Measurements from ENCODE around the gene NFAM1.

The NFAM1 gene

GRCh38 chr22:42365111-42365865 lies 66.9 kb downstream of the NFAM1 start:
- Histone ChIP-seq H3K9me2 (replicated peaks; ENCODE audit: low read depth, low read length) (no peaks in the 10 kb centered on the region), H3K79me2 (ENCODE audit: insufficient read depth, low read length) (no peaks in the 10 kb centered on the region), H2AFZ (ENCODE audit: low read length) (no peak overlapping the region; the same call in 1 of the 2 replicates), H4K20me1 (ENCODE audit: insufficient read depth, low read length, poor library complexity, severe bottlenecking) (no peaks in the 10 kb centered on the region), H3K9ac (ENCODE audit: low read depth, low read length, poor library complexity, severe bottlenecking) (no peak overlapping the region), H3K36me3 (ENCODE audit: insufficient read depth, low read length) (no peaks in the 10 kb centered on the region), H3K4me3 (ENCODE audit: low read length, poor library complexity, severe bottlenecking) (no peak overlapping the region), H3F3A (ENCODE audit: low read depth) (no peaks in the 10 kb centered on the region), H3K4me2 (ENCODE audit: low read depth, low read length, poor library complexity, severe bottlenecking) (peak overlapping the region; percentile 5), H3K9me3 (ENCODE audit: insufficient read depth, low read depth, low read length) (no peaks in the 10 kb centered on the region), H3K4me1 (ENCODE audit: insufficient read depth, low read length, poor library complexity, severe bottlenecking) (peaks cover 21% of the 10 kb centered on the region), H3K27me3 (ENCODE audit: insufficient read depth, low read length, poor library complexity, severe bottlenecking) (no peaks in the 10 kb centered on the region)
- TF ChIP-seq EZH2phosphoT487 (IDR thresholded peaks at IDR 0.05; ENCODE audit: borderline replicate concordance) (no peak), CTCF (conservative IDR thresholded peaks at IDR 0.05; ENCODE audit: low read length) (no peak)

- Histone ChIP-seq H3K79me2 (ENCODE audit: insufficient read depth, low read length) (no peaks in the 10 kb centered on the region), H3K4me1 (ENCODE audit: insufficient read depth, low read length, poor library complexity, severe bottlenecking) (peaks cover 19% of the 10 kb centered on the region), H3K9me3 (ENCODE audit: insufficient read depth, low read depth, low read length) (no peaks in the 10 kb centered on the region), H4K20me1 (ENCODE audit: insufficient read depth, low read length, poor library complexity, severe bottlenecking) (no peaks in the 10 kb centered on the region), H3K4me2 (ENCODE audit: low read depth, low read length, poor library complexity, severe bottlenecking) (no peak overlapping the region), H3K9me2 (replicated peaks; ENCODE audit: low read depth, low read length) (no peaks in the 10 kb centered on the region), H3K9ac (ENCODE audit: low read depth, low read length, poor library complexity, severe bottlenecking) (no peak overlapping the region), H3K4me3 (ENCODE audit: low read length, poor library complexity, severe bottlenecking) (no peak overlapping the region), H3K27me3 (ENCODE audit: insufficient read depth, low read length, poor library complexity, severe bottlenecking) (no peaks in the 10 kb centered on the region), H2AFZ (ENCODE audit: low read length) (no peak overlapping the region), H3F3A (ENCODE audit: low read depth) (no peaks in the 10 kb centered on the region), H3K36me3 (ENCODE audit: insufficient read depth, low read length) (no peaks in the 10 kb centered on the region)
- TF ChIP-seq EZH2phosphoT487 (IDR thresholded peaks at IDR 0.05; ENCODE audit: borderline replicate concordance) (no peak), CTCF (conservative IDR thresholded peaks at IDR 0.05; ENCODE audit: low read length) (no peak)
Observed at GRCh38 chr22:42364604-42365110, 67.5 kb downstream of the NFAM1 start.

GRCh38 chr22:42363892-42364291 lies 68.3 kb downstream of the NFAM1 start:
- Histone ChIP-seq H3K36me3 (ENCODE audit: insufficient read depth, low read length) (no peaks in the 10 kb centered on the region), H3K4me1 (ENCODE audit: insufficient read depth, low read length, poor library complexity, severe bottlenecking) (peaks cover 14% of the 10 kb centered on the region), H3K4me3 (ENCODE audit: low read length, poor library complexity, severe bottlenecking) (no peak overlapping the region), H3F3A (ENCODE audit: low read depth) (no peaks in the 10 kb centered on the region), H3K9ac (ENCODE audit: low read depth, low read length, poor library complexity, severe bottlenecking) (no peak overlapping the region), H3K4me2 (ENCODE audit: low read depth, low read length, poor library complexity, severe bottlenecking) (no peak overlapping the region), H3K9me2 (replicated peaks; ENCODE audit: low read depth, low read length) (no peaks in the 10 kb centered on the region), H2AFZ (ENCODE audit: low read length) (no peak overlapping the region), H3K9me3 (ENCODE audit: insufficient read depth, low read depth, low read length) (no peaks in the 10 kb centered on the region), H3K79me2 (ENCODE audit: insufficient read depth, low read length) (no peaks in the 10 kb centered on the region), H4K20me1 (ENCODE audit: insufficient read depth, low read length, poor library complexity, severe bottlenecking) (no peaks in the 10 kb centered on the region), H3K27me3 (ENCODE audit: insufficient read depth, low read length, poor library complexity, severe bottlenecking) (no peaks in the 10 kb centered on the region)
- TF ChIP-seq CTCF (conservative IDR thresholded peaks at IDR 0.05; ENCODE audit: low read length) (no peak), EZH2phosphoT487 (IDR thresholded peaks at IDR 0.05; ENCODE audit: borderline replicate concordance) (no peak)

Data from Loucy (cell line).